Hippocampal formation (tissue), 2 donors: ENCODE results near the gene COL8A1.

Source experiments
- DNase-seq, 2 donors: peaks; one replicate each; lab custom pipeline; 2025; lab: John Stamatoyannopoulos, UW

COL8A1 gene

DNA sequence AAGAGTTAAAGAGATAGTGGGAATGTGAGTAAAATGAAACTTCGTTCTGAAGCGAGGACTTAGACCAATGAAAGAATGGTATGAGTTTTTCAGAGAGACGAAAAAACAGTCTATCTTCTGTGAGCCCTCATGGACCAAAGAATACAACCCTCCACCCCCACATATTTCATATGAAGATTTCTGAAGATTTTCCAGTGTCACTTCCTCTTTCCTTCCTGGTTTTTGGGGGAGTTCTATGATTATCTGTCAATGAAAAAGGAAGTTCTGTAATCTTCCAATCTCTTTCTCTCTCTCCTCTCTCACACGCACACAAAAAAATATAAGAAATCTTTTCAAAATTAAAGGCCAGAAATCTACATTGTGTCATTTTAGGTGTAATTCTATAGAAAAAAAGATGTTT is 206.9 kb downstream of the COL8A1 start:
- DNase-seq: no peak

- DNase-seq: no peak
Measured at GRCh38 chr3:99845999-99846398, 207.6 kb downstream of the COL8A1 start.

DNA sequence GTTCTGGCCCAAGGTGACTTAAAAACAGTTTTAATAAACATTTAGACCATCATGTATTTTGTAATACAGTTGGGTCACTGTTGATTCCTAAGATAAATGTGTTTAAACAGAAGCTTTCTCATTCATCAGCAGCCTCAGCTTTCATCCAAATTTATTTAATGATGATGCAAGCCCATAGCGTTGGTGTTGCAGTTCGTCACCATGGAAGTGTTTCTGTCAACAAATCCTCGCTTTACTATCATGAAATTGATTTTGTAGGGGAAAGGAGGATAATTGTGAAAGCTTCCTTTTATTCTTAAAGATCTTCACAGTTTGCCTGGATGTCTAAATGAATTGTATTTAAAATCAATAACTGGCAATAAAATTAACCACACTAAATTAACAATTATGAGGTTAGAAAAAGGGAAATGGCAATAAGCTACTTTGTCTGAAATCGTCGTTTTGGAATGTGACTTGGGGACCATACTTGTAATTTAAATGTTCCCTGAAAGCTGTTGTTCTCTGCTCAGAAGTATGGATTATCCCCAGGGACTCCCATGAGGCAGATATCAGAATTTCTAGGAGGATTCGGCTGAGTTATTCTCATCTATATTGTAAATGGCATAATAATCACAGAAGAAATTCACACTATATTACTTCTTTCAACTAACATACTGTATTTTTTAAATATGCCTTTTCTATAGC is 208.2 kb downstream of the COL8A1 start:
- DNase-seq: no peak

DNA sequence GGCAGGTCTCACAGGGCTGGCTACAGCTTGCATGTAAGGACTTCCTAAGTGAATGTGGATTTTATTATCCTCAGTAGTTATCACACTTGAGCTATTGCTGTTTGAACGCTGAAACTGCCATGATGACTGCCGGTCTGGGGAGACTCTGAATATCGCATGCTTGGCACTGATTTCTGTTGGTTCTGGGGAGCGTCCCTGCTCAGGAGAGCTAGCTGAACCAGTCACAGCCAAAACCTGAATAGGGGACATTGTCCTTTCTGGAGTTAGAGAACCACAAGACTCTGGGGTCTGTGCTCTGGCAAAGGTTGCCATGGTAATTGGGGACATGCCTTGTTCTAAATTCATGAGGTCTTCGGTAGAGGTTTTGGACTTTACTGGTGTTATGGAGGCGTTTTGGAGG is 210.0 kb downstream of the COL8A1 start:
- DNase-seq: no peak
